GM12892 (cell line): Measurements from ENCODE around the gene SNX10.

ENCODE experiments used
- POLR2A ChIP-seq: IDR thresholded peaks from 2 replicates; pipeline ENCODE4 v1.6.1; 2011; ENCODE audit warnings: low read depth, low read length, control low read depth
- POLR2AphosphoS5 ChIP-seq: IDR thresholded peaks from 2 replicates; pipeline ENCODE4 v1.6.1; 2011; ENCODE audit warnings: low read depth, low read length, control low read depth

DNA sequence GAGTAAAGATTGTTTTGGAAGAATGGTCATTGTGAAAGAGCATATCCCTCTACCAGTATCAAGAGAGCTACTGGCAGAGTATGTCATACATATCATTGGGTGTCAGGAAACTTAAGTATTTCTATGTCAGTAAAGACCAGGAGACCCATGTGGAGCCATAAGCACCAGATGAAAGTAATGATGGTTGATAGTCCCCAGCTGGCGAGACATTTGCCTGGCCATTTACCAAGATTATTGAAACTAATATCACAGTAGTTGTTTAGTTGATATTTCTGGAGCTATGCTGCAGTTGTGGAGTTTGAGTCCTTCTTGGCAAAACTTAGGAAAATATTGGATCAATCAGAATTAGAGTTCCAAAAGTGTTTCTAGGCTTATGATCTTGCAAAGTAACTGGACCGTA lies 114.8 kb downstream of the SNX10 start:
- TF ChIP-seq POLR2AphosphoS5 (no peak), POLR2A (no peak)
